HG02759 (cell line): Measurements from ENCODE around the gene OR4C5.
"Not testable (repeated sequence)": the region's sequence is repeated elsewhere in the genome, so short reads cannot be mapped to it uniquely, and the experiment has no call there.

Source experiments
- ATAC-seq: cut with Tn5 transposase; IDR thresholded peaks from one replicate; pipeline ENCODE4 v1.9.1; 2021; ENCODE audit warnings: mild to moderate bottlenecking, moderate library complexity; ENCODE audit not compliant: unreplicated experiment

OR4C5 gene

GRCh38 chr11:48366365-48366764 lies at the start of gene OR4C5:
Gene OR4C5 (minus strand): TSS chr11:48366465. CDS start chr11:48366465, 0 bp downstream.
- ATAC-seq = no peak

- no peak for ATAC-seq
Observed at GRCh38 chr11:48384670-48385069, 18.4 kb upstream of the OR4C5 start.

GRCh38 chr11:48384151-48384550 lies 17.9 kb upstream of the OR4C5 start:
- not testable (repeated sequence) for ATAC-seq

GRCh38 chr11:48361289-48361688 lies 5.0 kb downstream of the OR4C5 start:
- ATAC-seq = not testable (repeated sequence)

- no peak for ATAC-seq
Observed at GRCh38 chr11:48354677-48355076, 11.6 kb downstream of the OR4C5 start.

- ATAC-seq = no peak
Observed at GRCh38 chr11:48354013-48354412, 12.3 kb downstream of the OR4C5 start.

- not testable (repeated sequence) for ATAC-seq
Observed at GRCh38 chr11:48346286-48346685, 20.0 kb downstream of the OR4C5 start.

GRCh38 chr11:48342505-48342904 lies 23.8 kb downstream of the OR4C5 start:
- ATAC-seq = not testable (repeated sequence)

- no peak for ATAC-seq
Observed at GRCh38 chr11:48341466-48341865, 24.8 kb downstream of the OR4C5 start.

GRCh38 chr11:48324620-48325019 lies 41.6 kb downstream of the OR4C5 start, which contains the start of gene OR4C3:
Gene OR4C3 (plus strand): TSS chr11:48324920. CDS start chr11:48325022, 102 bp downstream.
- not testable (repeated sequence) for ATAC-seq

GRCh38 chr11:48319813-48320212 lies 46.5 kb downstream of the OR4C5 start:
- ATAC-seq = not testable (repeated sequence)
